HepG2 (cell line): ENCODE measurements around the gene RPS6KB1. TPM values are rescaled to one million over a fixed set of nuclear protein-coding genes. Genes with fewer than 3 reads are reported as not detected.

Experiments used
- ARNT2 ChIP-seq: sonication (generic); formaldehyde crosslinking; IDR thresholded peaks from 2 replicates; pipeline ENCODE4 v1.8.0; 2022; ENCODE audit warnings: mild to moderate bottlenecking, low read depth, missing genetic modification reagents, moderate library complexity
- FOXC1 ChIP-seq: sonication (generic); formaldehyde crosslinking; IDR thresholded peaks from 2 replicates; pipeline ENCODE4 v1.8.0; 2022; ENCODE audit warnings: mild to moderate bottlenecking, missing genetic modification reagents, borderline replicate concordance
- GABPB1 ChIP-seq: IDR thresholded peaks from 2 replicates; pipeline ENCODE4 v1.6.1; 2016; ENCODE audit warnings: mild to moderate bottlenecking, missing genetic modification reagents, moderate library complexity, missing compliant biosample characterization
- IKZF5 ChIP-seq: IDR thresholded peaks from 2 replicates; pipeline ENCODE4 v1.6.1; 2018; ENCODE audit warnings: missing genetic modification reagents, mild to moderate bottlenecking, missing compliant biosample characterization
- IRF1 ChIP-seq: sonication (generic); formaldehyde crosslinking; IDR thresholded peaks from 2 replicates; pipeline ENCODE4 v1.4.0; 2020; ENCODE audit warnings: low read depth, mild to moderate bottlenecking, missing genetic modification reagents
- IRX3 ChIP-seq: sonication (generic); formaldehyde crosslinking; IDR thresholded peaks from 2 replicates; pipeline ENCODE4 v1.8.1; 2023; ENCODE audit warnings: mild to moderate bottlenecking, low read depth, missing genetic modification reagents, borderline replicate concordance
- KDM5A ChIP-seq: fragments of 200-600 bp; sonication (generic); IDR thresholded peaks from 2 replicates; pipeline ENCODE4 v1.7.0; 2018; ENCODE audit warnings: antibody characterized with exemption, mild to moderate bottlenecking, low read length, borderline replicate concordance
- MEF2D ChIP-seq: sonication (generic); formaldehyde crosslinking; IDR thresholded peaks from 2 replicates; pipeline ENCODE4 v1.5.1; 2020; ENCODE audit warnings: mild to moderate bottlenecking, missing genetic modification reagents
- MYNN ChIP-seq: sonication (generic); formaldehyde crosslinking; IDR thresholded peaks from 2 replicates; pipeline ENCODE4 v1.4.0; 2020; ENCODE audit warnings: mild to moderate bottlenecking, low read depth, missing genetic modification reagents
- NFIC ChIP-seq: IDR thresholded peaks from 2 replicates; pipeline ENCODE4 v1.6.1; 2012; ENCODE audit warnings: mild to moderate bottlenecking, low read length, inconsistent platforms
- NR2C2 ChIP-seq: sonication (generic); formaldehyde crosslinking; IDR thresholded peaks from 2 replicates; pipeline ENCODE4 v1.4.0; 2020; ENCODE audit warnings: missing genetic modification reagents, mild to moderate bottlenecking, moderate library complexity, borderline replicate concordance
- NR3C1 ChIP-seq: sonication (generic); formaldehyde crosslinking; IDR thresholded peaks from 2 replicates; pipeline ENCODE4 v1.4.0; 2020; ENCODE audit warnings: missing genetic modification reagents
- TEAD3 ChIP-seq: optimal IDR thresholded peaks from 2 replicates; pipeline ENCODE3; 2016; ENCODE audit warnings: borderline replicate concordance
- ZBTB20 ChIP-seq: sonication (generic); formaldehyde crosslinking; IDR thresholded peaks from 2 replicates; pipeline ENCODE4 v1.8.1; 2023; ENCODE audit warnings: missing genetic modification reagents, low read depth, mild to moderate bottlenecking, borderline replicate concordance
- ZFP41 ChIP-seq: sonication (generic); formaldehyde crosslinking; IDR thresholded peaks from 2 replicates; pipeline ENCODE4 v1.4.0; 2020; ENCODE audit warnings: mild to moderate bottlenecking, missing genetic modification reagents, borderline replicate concordance
- ZNF138 ChIP-seq: sonication (generic); formaldehyde crosslinking; IDR thresholded peaks from 2 replicates; pipeline ENCODE4 v1.5.0; 2020; ENCODE audit warnings: mild to moderate bottlenecking, low read depth, missing genetic modification reagents
- ZNF260 ChIP-seq: sonication (generic); formaldehyde crosslinking; IDR thresholded peaks from 2 replicates; pipeline ENCODE4 v1.4.0; 2020; ENCODE audit warnings: missing genetic modification reagents, low read depth, mild to moderate bottlenecking, borderline replicate concordance
- ZNF274 ChIP-seq: sonication (generic); formaldehyde crosslinking; IDR thresholded peaks from 2 replicates; pipeline ENCODE4 v1.5.1; 2020; ENCODE audit warnings: mild to moderate bottlenecking, missing genetic modification reagents
- ZNF549 ChIP-seq: sonication (generic); formaldehyde crosslinking; IDR thresholded peaks from 2 replicates; pipeline ENCODE4 v1.5.0; 2020; ENCODE audit warnings: missing genetic modification reagents
- ZNF609 ChIP-seq: sonication (generic); formaldehyde crosslinking; IDR thresholded peaks from 2 replicates; pipeline ENCODE4 v1.4.0; 2020; ENCODE audit warnings: mild to moderate bottlenecking, missing genetic modification reagents, borderline replicate concordance
- ZNF713 ChIP-seq: sonication (generic); formaldehyde crosslinking; IDR thresholded peaks from 2 replicates; pipeline ENCODE4 v1.4.0; 2020; ENCODE audit warnings: mild to moderate bottlenecking, missing genetic modification reagents
- ZSCAN22 ChIP-seq: sonication (generic); formaldehyde crosslinking; IDR thresholded peaks from 2 replicates; pipeline ENCODE4 v1.4.0; 2020; ENCODE audit warnings: mild to moderate bottlenecking, missing genetic modification reagents
- polyA plus RNA-seq, 8 experiments: library from polyadenylated mRNA; depleted of rRNA in 3 of 8; stranded (reverse) in 7 of 8; unstranded in 1 of 8; fragments of >200 nt; fragmentation: Illumina TruSeq in 4 of 8; extraction: Trizol in 4 of 8; gene quantifications; 2 replicates each; pipeline versions ENCODE4 v1.2.1 to v1.2.3, GENCODE V29; 2011 to 2016; ENCODE audit warnings: low read depth in 4 of 8, missing spikeins in 1 of 8, mixed read lengths in 1 of 8; ENCODE audit not compliant: insufficient read depth in 1 of 8
- total RNA-seq, 5 experiments: library from RNA; depleted of rRNA; stranded (reverse); fragments of >200 nt; fragmentation: Illumina TruSeq; extraction: Trizol; gene quantifications; 2 replicates each; pipeline ENCODE4 v1.2.3, GENCODE V29; 2016; ENCODE audit warnings: low read depth in 1 of 5

The RPS6KB1 gene
- total and polyA plus RNA-seq, 2 of the 13 experiments (the other 11 are each of a cell fraction or from before 2014, with no cell fraction given), result 16.5 to 42.2 TPM

GRCh38 chr17:59964482-59965328, 71.8 kb downstream of the RPS6KB1 start, which contains the start of gene RNFT1 (continued):
- peak; percentile 63; the same call in 1 of the 2 replicates for TF ChIP-seq IKZF5 (CRISPR knock-in tag)
- TF ChIP-seq ARNT2 (CRISPR knock-in tag), result no peak
- TF ChIP-seq ZFP41 (CRISPR knock-in tag), result 0 out of 2 replicates have a peak, but pooled peaks have one; percentile 52
- TF ChIP-seq ZNF260 (CRISPR knock-in tag), result no peak
- peak; percentile 11; the same call in 1 of the 2 replicates for TF ChIP-seq ZNF609 (CRISPR knock-in tag)
- no peak for TF ChIP-seq MYNN (CRISPR knock-in tag)
- TF ChIP-seq ZSCAN22, result peak; percentile 58; the same call in 1 of the 2 replicates
- no peak for TF ChIP-seq ZNF549 (CRISPR knock-in tag)
- no peak for TF ChIP-seq IRF1
- peak; percentile 72 for TF ChIP-seq ZNF138
- TF ChIP-seq FOXC1 (CRISPR knock-in tag), result peak; percentile 70; the same call in 1 of the 2 replicates
- TF ChIP-seq MEF2D (CRISPR knock-in tag), result no peak; the same call in 1 of the 2 replicates
- TF ChIP-seq NR2C2, result peak; percentile 57; the same call in 1 of the 2 replicates
- TF ChIP-seq ZNF274 (CRISPR knock-in tag), result peak; percentile 85; the same call in 1 of the 2 replicates
- TF ChIP-seq ZBTB20, result no peak
- 0 out of 2 replicates have a peak, but pooled peaks have one; percentile 24 for TF ChIP-seq NFIC
- peak; percentile 54; the same call in 1 of the 2 replicates for TF ChIP-seq GABPB1 (CRISPR knock-in tag)
- TF ChIP-seq IRX3 (CRISPR knock-in tag), result peak; percentile 87; the same call in 1 of the 2 replicates
- peak; percentile 22 for TF ChIP-seq TEAD3 (CRISPR knock-in tag)
- TF ChIP-seq NR3C1 (CRISPR knock-in tag), result 0 out of 2 replicates have a peak, but pooled peaks have one; percentile 37
- no peak for TF ChIP-seq ZNF713 (CRISPR knock-in tag)
- peak; percentile 78; the same call in 1 of the 2 replicates for TF ChIP-seq KDM5A
